DMS 273 treated with DMSO at 0.1 percent for 48 hours (cell line): ENCODE measurements around the gene SLC6A13.
"Not testable (repeated sequence)": the region's sequence is repeated elsewhere in the genome, so short reads cannot be mapped to it uniquely, and the experiment has no call there.

ENCODE experiments used
- DNase-seq: peaks from one replicate; lab custom pipeline; 2025; lab: John Stamatoyannopoulos, UW

The SLC6A13 gene

GRCh38 chr12:262817-263216 lies at the start of gene SLC6A13:
SLC6A13 (minus strand) TSS chr12:262836; CDS start chr12:260052, 2,784 bp downstream.
- DNase-seq, result no peak

DNA sequence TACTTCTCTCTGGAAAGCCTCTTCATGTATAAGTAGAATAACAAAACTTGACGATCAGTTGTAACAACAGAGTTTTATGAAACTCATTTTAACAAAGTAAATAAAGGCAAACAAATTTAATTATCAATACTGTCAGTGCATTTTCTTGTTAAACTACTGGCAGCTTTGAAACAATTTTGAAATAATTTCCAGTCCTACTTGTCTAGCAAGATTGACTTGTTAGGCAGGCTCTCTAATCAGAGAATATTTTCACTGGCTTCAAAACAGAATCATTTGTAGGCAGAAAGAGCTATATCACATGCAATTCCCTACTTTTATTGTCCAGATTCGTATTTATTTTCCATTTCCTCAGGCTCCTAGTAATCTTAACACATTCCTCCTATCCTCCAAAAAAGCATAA lies 45.9 kb upstream of the SLC6A13 start:
- no peak for DNase-seq

- DNase-seq, result no peak
Measured at GRCh38 chr12:307406-307805, 44.8 kb upstream of the SLC6A13 start.

- no peak for DNase-seq
Measured at GRCh38 chr12:304805-305204, 42.2 kb upstream of the SLC6A13 start.

- DNase-seq, result not testable (repeated sequence)
Measured at GRCh38 chr12:302766-303165, 40.1 kb upstream of the SLC6A13 start.

GRCh38 chr12:300166-300565 lies 37.5 kb upstream of the SLC6A13 start:
- not testable (repeated sequence) for DNase-seq

GRCh38 chr12:299511-299910 lies 36.9 kb upstream of the SLC6A13 start:
- not testable (repeated sequence) for DNase-seq

DNA sequence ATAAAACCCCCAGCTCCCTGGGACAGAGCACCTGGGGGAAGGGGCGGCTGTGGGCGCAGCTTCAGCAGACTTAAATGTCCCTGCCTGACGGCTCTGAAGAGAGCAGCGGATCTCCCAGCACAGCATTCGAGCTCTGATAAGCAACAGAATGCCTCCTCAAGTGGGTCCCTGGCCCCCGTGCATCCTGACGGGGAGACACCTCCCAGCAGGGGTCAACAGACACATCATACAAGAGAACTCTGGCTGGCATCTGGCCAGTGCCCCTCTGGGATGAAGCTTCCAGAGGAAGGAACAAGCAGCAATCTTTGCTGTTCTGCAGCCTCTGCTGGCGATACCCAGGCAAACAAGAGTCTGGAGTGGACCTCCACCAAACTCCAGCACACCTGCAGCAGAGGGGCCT lies 35.4 kb upstream of the SLC6A13 start:
- not testable (repeated sequence) for DNase-seq

DNA sequence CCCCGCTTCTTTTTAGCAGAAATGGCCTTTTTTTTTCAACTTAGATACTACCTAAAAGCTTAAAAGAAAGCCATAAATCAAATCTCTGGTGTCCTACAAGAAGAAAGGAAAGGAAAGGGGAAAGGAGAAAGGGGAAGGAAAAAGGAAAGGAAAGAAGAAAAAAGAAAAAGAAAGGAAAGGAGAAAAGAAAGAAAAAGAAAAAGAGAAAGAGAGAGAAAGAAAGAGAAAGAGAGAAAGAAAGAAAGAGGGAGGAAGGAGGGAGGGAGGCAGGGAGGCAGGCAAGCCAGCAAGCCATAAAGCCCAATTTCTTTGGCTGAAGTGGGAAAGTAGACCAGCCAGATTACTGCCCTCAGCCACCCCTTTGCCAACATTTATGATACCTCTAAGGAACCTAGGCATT lies 32.5 kb upstream of the SLC6A13 start:
- DNase-seq, result no peak

DNA sequence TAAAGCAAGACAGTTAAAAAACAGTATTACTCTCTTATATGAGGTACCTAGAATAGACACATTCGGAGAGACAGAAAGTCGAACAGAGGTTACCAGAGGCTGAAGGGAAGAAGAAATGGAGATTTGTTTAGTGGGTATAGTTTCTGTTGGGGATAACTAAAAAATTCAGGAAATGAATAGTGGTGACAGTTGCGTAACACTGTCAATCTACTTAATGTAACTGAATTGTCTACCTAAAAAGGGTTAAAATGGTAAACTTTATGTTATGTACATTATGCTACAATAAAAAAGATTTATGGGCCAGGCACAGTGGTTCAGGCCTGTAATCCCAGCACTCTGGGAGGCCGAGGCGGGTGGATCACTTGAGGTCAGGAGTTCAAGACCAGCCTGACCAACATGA lies 30.6 kb upstream of the SLC6A13 start:
- DNase-seq, result no peak

- DNase-seq, result no peak
Measured at GRCh38 chr12:292186-292585, 29.6 kb upstream of the SLC6A13 start.

DNA sequence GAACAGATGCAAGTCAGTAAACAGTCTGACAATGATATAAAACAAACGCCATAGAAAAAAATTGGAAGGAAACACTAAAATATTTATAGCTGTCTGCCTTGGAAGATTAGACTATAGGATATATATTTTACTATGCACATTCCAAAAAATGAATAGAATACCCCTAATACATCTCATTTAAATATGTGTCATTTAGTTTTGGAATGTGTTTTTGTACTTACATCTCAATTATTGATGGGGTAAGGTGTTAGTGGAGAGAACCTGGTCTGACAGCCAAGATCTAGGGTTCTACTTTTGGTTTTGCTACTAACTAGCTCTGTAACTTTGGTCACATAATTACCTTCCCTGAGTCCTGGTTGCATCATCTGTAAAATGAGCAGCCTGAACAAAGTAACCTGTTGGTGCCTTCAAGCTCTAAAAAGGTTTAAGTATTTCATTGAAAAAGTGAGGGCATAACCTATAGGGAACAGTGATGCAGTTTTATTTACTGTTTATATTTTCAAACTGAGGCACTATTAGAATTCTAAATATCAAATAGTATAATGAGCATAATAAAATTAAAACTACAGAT lies 28.6 kb upstream of the SLC6A13 start:
- no peak for DNase-seq

GRCh38 chr12:288687-289086 lies 26.1 kb upstream of the SLC6A13 start:
- DNase-seq, result no peak

DNA sequence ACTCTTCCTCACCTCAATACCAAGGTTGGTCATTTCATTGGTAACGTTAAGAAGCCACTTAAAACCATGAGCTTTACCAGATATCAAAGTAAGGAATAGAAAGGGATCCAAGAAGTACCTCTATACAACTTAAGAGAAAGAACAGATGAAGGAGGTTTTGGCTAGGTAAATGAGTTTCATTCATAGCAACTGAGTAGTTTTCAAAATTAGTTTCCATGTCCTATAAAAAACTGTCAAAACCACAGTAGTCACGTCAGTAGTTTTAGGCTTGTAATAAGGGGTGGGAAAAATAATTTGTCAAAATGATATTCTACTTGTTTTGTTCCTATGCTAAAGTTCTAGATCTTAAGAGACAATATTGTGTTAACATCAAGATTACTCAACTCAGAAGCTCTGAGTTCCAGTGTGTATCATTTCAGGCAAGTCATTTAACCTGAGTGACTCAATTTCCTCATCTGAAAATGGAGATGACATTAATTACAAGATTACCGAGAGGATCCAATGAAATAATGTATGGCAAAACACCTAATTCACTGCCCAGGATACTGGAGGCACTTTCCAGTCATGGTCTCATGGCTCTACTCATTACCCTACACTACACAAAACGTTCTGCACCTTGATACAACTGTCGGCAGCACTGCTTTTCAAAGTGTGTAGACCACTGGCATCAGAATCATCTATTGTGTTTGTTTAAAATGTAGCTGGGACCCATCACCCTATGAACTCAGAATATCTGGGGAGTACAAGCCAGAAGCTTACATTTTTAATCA lies 24.1 kb upstream of the SLC6A13 start:
- no peak for DNase-seq

- no peak for DNase-seq
Measured at GRCh38 chr12:278046-278445, 15.4 kb upstream of the SLC6A13 start.

GRCh38 chr12:275812-276211 lies 13.2 kb upstream of the SLC6A13 start:
- no peak for DNase-seq

DNA sequence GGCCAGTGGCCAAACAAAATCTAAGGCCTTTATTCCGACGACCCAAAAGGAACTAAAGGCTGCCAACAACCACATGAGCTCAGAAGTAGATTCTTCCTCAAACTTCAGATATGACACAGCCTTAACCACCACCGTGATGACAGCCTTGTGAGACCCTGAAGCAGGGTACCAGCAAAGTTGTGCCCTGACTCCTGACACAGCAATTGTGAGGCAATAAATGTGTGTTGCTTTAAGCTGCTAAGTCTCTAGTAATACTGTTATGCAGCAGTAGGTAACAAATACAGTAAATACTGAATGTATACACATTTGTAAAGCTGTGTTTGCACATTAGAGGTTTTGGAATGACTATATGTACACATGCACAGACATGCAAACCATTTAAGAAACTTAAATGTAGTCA lies 10.7 kb upstream of the SLC6A13 start:
- no peak for DNase-seq

DNA sequence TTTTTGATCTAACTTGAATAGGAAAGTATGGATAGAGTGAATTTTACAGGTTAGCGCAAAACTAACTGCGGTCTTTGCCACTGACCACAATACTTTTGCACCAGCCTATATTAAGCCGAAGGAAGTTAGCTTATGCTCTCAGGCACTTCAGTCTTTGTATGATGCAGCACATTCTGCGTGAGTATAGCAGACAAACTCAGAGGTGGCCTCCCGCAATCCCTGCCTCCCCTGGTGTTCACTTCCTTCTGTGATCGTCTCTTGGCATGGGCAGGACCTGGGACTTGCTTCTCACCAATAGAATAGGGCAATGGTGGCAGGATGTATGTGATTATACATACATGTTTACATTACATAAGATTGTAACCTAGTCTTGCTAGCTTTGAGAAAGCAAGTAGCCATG lies 10.3 kb upstream of the SLC6A13 start:
- DNase-seq, result no peak

DNA sequence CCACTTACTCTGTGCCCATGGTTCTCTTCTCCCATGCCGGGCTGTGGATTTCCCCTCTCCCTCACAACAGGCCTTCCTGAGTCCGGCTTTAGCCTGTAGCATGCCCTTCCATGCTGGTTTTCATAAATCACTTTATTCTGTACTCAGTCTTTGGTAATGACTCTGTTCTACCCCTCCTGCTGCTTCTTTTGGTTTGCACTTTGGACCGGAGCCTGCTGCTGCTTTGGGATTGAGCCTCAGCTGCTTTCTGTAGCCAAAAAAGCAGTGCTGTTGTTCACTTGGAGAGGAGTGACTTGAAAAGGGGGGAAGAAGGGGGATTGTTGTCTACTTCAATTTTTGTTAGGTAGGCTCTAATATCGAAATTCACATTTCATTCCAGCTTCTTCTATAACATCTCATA lies 8.5 kb upstream of the SLC6A13 start:
- DNase-seq, result no peak

DNA sequence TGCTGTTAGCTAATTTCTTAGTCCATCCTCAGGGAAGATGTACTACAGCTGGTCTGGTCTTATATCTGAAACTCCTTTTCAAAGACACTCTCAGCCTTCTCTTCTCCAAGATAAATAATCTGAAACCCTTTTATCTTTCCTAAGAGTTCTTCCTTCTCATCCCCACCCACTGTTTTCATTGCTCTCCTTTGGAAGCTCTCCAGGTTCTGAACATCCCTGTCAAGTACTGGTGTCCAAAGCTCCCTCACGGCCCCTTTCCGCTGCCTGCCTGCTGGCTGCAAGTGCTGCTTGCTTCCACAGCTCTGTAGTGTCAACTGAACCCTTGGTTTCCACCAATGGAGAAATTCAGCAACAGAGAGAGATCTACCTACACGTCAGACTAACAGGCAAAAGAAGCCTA lies 6.6 kb upstream of the SLC6A13 start:
- no peak for DNase-seq

- no peak for DNase-seq
Measured at GRCh38 chr12:268483-268840, 5.8 kb upstream of the SLC6A13 start.

- DNase-seq, result no peak
Measured at GRCh38 chr12:267581-268482, 5.2 kb upstream of the SLC6A13 start.

DNA sequence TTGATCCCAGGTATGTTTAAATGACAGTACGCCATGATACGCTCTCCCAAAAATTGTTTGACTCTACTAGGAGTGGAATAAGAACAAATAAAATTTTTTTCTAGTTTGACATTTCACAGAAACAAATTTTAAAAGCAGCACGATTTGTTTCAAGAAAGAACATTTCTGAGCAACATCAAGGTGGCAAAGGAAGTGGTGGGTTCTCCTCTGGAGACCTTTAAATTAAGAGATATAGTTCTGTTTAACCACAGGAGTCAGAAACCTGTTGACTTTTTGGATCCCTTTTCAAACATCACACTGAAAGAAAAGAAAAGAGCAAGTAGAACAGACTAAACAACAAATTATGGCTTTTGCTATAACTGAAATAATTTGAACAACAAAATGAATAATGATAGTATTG lies 2.5 kb upstream of the SLC6A13 start:
- no peak for DNase-seq
